GM13977 (cell line): Measurements from ENCODE around the gene PLS3.

ENCODE experiments used
- DNase-seq: peaks from one replicate; pipeline ENCODE4 v3.0.0; 2012; ENCODE audit warnings: low spot score
- CTCF ChIP-seq: IDR thresholded peaks from 2 replicates; pipeline ENCODE4 v1.5.1; 2012; ENCODE audit warnings: mild to moderate bottlenecking, control low read depth; ENCODE audit not compliant: insufficient read depth; ENCODE audit errors: extremely low read depth, missing control alignments
- in situ Hi-C: fragments of 300-500 bp; cut with MboI; formaldehyde crosslinking; loops from one replicate; pipeline ENCODE4 v1.12.0; 2022; ENCODE audit warnings: low sequenced_read_pairs, low pct_unique_long_range_greater_than_20kb, mixed read lengths, inconsistent platforms; ENCODE audit not compliant: unreplicated experiment

Gene PLS3

GRCh38 chrX:115563633-115564162 lies 2.7 kb downstream of the PLS3 start:
- peak; percentile 33 for DNase-seq
- in situ Hi-C loops: no loop called here
- TF ChIP-seq CTCF: no peak

DNA sequence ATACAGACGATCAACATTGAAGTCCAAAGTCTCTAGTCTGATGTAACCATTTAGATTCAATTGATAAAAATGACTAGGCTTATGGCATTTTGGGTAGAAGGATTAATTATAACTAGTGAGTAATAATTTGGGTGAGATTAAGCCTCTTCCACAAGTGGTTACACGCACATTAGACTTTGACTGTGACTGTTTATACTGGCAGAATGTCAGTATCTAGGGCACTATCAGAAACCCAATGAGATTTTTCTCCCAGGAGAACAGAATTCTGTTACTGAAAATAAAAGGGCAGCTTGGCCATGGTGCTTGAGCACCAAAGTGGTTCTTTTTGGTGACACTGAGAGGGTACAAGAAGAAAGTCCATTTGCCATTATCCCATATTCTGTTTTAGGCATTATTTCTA lies 3.3 kb downstream of the PLS3 start:
- no peak for DNase-seq
- in situ Hi-C loops: no loop called here
- no peak for TF ChIP-seq CTCF

GRCh38 chrX:115565888-115566287 lies 4.9 kb downstream of the PLS3 start:
- no peak for DNase-seq
- in situ Hi-C loops: no loop called here
- no peak for TF ChIP-seq CTCF

DNA sequence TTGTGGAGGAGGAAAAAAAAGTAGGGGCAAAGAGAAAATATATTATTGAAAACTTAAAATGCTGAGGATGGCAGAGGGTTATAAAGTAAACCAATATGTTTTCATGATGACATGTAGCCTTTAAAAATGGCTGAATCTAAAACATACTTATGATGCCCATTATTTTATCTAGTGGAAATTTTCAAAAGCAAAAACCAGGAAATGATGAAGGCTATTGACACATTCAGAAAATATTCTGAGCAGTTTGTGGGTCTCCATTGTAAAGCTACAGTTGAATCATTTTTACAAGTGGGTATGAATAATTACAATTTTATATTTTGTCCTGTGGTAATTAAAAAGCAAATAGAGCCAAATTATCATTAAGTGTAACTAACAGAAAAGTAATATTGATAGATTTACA lies 10.7 kb downstream of the PLS3 start:
- in situ Hi-C loops: no loop called here
- no peak for TF ChIP-seq CTCF
- DNase-seq: no peak

- TF ChIP-seq CTCF: no peak
- DNase-seq: no peak
- in situ Hi-C loops: no loop called here
Observed at GRCh38 chrX:115573185-115573584, 12.2 kb downstream of the PLS3 start.

DNA sequence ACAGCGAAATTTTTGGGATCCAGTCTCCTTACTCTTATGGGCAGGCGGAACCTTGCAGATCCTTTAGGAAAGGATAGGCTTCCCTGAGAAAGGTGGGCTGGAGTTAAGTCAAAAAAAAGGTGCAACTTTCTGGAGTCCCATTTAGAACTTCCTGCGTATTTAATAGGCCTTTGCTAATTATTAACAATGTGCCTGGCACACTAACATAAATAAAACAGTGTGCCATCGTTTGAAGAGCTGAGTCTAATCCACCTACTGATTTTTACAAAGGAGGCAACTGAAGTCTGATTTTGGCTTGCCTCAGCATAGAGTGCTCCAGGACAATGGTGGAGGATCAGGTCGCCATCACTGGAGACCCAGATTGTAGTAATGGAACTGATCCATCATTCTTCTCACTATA lies 15.7 kb downstream of the PLS3 start:
- no peak for DNase-seq
- no peak for TF ChIP-seq CTCF
- in situ Hi-C loops: no loop called here

DNA sequence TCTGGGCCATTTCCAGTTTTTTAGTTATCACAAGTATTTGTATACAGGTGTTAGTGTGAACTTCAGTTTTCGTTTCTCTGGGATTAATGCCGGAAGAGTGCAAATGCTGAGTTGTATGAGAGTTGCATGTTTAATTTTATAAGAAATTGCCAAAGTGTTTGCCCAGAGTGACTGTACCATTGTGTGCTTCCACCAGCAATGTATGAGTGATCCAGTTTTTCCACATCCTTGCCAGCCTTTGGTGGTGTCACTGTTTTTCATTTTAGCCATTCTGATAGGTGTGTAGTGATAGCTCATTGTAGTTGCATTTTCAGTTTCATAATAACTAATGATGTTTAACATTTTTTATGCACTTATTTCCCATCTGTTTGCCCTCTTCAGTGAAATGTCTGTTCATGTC lies 18.4 kb downstream of the PLS3 start:
- TF ChIP-seq CTCF: no peak
- no peak for DNase-seq
- in situ Hi-C loops: no loop called here
